NCI-H128 (cell line): ENCODE results near the gene CLPTM1L.
"Not testable (repeated sequence)": the region's sequence is repeated elsewhere in the genome, so short reads cannot be mapped to it uniquely, and the experiment has no call there.

Experiments
- DNase-seq: peaks from one replicate; lab custom pipeline; 2025; ENCODE audit not compliant: unreplicated experiment; lab: John Stamatoyannopoulos, UW

CLPTM1L gene

DNA sequence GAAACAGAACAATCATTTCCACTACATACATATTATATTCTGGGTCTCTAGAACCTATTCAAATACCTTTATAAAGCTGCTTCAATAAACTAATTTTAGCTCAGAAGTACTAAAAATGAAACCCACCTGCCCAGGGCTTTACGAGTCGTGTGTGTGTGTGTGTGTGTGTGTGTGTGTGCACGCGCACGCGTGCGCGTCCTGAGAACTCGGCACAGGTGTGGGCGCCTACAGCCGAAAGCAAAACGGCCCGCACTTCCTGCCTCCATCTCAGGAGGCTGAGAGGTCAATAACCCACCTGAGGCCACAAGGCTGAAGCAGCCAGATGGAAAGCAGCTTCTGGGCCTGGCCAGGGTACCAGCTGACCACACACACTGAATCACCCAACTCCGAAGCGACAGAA, 3.0 kb downstream of the CLPTM1L start:
- DNase-seq, result no peak

GRCh38 chr5:1339818-1340210, 5.1 kb downstream of the CLPTM1L start:
- DNase-seq, result not testable (repeated sequence)

DNA sequence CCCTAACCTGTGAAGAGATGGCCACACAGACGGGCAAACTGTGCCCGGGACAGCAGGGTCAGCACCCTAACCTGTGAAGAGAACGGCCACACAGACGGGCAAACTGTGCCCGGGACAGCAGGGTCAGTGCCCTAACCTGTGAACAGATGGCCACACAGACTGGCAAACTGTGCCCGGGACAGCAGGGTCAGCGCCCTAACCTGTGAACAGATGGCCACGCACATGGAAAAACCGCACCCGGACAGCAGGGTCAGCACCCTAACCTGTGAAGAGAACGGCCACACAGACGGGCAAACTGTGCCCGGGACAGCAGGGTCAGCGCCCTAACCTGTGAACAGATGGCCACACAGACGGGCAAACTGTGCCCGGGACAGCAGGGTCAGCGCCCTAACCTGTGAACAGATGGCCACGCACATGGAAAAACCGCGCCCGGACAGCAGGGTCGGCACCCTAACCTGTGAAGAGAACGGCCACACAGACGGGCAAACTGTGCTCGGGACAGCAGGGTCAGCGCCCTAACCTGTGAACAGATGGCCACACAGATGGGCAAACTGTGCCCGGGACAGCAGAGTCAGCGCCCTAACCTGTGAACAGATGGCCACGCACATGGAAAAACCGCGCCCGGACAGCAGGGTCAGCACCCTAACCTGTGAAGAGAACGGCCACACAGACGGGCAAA, 5.6 kb downstream of the CLPTM1L start:
- not testable (repeated sequence) for DNase-seq

DNA sequence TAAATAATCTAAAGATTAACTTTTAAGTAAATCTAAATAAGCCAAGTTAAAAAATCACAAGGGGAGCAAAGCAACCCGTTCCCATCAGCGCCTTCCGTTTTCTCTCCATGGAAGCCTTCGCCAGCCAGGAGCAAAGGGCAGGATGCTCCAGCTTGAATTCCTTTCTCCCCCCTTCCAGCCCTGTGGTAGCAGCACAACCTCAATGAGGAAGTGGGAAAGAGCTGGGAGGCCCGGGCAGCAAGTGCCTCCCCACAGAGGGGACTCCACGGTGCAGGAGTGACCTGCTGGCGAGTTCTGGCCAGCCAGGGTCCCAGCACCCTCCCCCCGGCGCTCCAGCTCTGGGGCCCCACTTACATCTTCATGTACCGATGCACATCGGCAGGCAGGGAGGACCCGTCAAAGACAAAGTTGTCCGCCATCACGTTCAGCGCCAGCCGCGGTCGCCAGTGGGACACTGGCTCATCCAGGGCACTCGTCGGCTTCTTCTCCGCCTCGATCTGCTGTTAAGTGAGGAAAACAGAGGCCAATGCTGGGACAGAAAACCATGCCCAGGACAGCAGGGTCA, 6.3 kb downstream of the CLPTM1L start:
- DNase-seq, result no peak

DNA sequence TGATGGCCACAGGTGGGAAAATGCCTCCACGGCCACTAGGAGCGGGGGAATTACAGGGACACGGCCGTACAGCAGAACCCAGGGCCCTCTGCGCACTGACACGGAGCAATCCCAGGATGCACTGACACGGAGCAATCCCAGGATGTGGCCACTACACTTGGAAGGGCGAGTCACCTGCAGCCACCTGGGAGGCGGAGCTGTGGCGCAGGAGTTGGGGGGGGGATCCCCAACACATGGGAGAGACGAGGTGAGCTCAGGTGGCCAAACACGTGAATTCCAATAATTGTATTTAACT, 6.8 kb downstream of the CLPTM1L start:
- DNase-seq, result no peak

DNA sequence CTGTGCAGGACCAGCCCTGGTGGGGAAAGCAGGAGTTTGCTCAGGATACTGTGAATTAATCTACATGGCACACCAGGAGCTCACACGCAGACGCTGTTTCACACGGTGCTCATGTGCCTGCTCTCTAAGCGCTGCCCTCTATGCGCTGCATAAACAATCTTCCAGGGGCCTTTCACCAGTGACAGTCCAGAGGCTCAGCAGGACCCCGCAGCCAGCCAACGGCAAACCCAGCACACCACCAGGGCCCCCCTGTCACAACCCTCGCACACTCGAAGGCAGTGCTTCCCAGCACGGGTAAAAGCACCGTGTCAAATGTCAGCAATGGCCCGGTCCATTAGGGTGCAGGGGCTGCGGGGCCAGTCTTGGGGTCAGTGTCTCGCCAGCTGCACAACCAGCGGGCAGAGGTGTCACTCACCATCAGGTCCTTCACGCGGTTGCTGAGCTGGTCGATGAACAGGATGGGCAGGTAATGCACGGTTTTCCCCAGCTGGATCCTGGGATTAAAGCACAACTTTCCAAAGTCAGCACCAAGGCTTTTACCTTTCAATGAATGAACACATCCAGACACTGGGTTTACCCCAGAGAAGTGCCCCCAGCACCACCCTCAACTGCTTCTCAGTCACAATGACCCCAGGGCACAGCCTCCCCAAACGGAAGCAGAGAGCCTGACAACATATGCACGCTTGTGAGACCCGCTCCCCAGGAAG, 7.3 kb downstream of the CLPTM1L start:
- DNase-seq, result no peak

GRCh38 chr5:1336749-1337488, 8.0 kb downstream of the CLPTM1L start:
- DNase-seq, result no peak

- no peak for DNase-seq
Measured at GRCh38 chr5:1336106-1336561, 8.8 kb downstream of the CLPTM1L start.

DNA sequence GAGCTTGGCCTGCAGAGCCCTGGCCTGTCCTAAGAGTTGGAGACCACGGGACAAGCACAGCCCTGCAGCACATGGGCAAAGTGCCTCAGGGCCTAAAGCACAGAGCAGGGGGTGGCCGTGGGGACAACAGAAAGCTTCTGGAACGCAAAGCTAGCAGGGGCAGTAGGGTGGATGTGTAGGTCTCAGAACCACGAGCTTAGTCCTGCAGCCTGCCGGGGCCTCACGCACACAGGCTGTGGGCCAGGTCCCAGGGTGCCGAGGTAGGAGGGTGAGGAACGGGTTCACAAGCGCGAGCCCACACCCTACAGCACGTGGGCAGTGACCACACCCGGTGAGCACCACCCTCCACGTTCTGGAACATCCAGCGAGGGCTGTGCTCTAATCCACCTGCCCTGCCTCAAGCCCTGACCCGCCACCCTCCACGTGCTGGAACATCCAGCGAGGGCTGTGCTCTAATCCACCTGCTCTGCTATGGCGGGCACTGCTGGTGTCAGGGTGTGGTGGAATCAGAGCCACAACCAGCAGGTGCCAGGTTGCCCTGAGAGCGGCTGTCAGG, 9.3 kb downstream of the CLPTM1L start:
- no peak for DNase-seq

- DNase-seq, result no peak
Measured at GRCh38 chr5:1334831-1335539, 9.9 kb downstream of the CLPTM1L start.

DNA sequence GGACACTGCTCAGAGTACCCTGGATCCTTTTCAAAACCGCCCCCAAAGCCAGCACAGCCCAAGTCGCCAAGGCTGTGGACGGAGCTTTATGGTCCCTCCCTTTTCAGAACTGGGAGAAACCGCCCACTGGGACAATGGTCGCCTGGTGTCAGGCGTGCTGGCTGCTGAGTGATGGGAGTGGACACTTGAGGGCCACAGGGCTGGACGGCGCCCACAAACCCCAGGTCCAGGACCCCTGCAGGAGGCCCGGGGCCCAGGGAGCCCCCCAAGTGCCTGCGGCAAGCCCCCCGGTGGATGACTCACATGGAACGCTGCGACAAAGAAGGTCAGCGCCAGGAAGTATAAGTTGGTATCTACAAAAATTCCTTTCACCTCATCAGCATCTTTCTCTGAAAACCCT, 10.9 kb downstream of the CLPTM1L start:
- no peak for DNase-seq

DNA sequence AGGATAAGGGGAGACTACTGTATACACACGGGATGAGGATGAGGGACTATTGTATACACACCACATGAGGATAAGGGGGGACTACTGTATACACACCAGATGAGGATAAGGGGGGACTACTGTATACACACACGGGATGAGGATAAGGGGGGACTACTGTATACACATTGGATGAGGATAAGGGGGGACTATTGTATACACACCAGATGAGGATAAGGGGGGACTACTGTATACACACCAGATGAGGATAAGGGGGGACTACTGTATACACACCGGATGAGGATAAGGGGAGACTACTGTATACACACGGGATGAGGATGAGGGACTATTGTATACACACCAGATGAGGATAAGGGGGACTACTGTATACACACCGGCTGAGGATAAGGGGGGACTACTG, 11.6 kb downstream of the CLPTM1L start:
- not testable (repeated sequence) for DNase-seq

DNA sequence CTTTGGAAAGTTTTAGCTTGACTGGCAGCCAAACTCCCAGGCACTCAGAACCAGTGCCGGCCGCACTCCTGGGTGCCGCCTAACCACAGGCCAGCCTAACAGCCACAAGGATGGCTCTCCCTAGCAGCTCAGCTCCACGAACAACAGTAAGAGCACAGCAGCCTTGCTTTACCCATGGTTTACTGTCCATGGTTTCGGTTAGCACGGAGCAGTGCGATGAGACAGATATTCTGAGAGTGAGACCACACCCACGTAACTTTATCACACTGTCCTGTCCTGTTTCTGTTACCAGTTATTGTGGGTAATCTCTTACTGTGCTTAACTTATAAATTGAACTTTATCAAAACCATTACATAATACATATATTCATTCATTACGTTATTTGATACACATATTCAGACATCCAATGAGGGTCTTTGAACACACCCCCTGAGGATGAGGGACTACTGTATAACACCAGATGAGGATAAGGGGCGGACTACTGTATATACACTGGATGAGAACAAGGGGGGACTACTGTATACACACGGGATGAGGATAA, 12.4 kb downstream of the CLPTM1L start:
- no peak for DNase-seq

- no peak for DNase-seq
Measured at GRCh38 chr5:1331861-1332405, 13.0 kb downstream of the CLPTM1L start.

DNA sequence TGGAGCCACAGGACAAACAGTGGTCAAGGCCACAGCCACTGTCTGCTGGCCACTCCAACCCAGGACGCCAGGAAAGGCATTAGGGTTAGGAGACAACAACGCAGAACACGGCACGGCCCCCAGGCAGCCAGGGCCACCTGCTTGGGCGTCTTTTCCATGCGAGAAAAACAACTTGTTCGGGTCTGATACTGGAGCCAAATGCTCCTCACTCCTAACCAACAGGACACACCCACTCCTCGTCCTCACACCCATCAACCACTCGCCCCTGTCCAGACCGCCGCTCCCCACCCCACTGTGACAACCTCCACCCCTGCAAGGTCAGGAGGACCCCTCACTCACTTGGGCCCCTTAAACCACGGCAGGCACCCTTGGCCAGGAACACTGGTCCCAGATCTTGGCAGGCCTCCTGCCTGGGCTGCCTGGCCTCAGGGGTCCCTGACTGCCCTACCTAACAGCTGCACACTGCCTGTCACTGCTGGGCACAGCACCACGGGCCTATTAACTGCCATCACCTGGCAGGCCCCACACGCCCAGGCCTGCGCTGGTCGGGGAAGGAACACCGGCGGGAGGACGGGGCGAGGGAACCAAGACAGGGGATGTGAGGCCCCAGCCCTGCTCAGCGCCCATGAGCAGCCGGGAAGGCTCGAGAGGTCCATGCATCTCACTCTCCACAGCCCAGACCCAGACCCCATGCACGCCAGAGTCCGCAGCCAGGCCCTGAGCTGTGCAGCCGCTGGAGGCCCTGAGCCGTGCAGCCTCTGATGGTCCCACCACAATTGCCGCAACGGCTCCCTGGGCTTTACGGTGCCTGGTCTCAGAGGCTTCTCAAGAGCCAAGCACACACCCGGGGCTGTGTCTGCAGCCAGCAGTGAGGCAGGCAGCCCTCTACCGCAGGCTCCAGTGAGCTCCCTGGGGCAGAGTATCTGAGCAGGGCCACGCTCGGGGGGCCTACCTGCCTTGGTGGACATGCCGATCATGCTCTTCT, 13.8 kb downstream of the CLPTM1L start:
- no peak for DNase-seq

DNA sequence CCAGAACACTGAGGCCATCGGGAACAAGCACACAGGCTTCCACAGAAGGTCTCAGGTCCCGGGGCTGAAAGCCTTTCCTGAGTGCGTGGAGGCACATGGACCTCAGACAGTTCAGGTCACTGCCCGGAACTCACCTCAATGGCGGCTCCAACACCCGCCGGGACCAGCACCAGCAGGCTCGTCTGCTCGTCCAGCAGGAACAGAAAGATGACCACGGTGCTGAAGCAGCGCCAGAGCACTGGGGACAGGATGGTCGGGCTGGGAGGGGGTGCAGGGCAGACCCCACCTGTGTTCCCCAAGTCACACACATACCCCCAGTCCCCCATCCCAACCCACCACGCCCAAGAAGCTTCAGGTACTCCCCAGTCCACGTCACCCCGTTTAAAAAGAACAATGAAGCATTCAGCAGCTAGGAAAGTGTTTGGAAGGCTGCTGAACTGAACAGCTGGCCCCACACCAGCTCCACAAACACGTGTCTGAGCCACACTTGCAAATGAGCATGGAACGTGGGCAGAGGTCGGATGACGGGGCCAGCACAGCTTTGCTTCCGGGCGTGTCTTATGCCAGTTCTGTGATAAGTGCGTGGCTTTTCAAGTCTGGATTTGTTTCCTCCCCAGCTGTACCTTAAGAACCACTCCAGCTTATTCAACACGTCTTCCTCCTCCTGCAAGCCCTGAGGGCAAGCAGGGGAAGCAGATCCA, 14.6 kb downstream of the CLPTM1L start:
- no peak for DNase-seq

- DNase-seq, result no peak
Measured at GRCh38 chr5:1329111-1329579, 15.8 kb downstream of the CLPTM1L start.
